Anterior cingulate cortex (tissue), 58 donors: ENCODE results near the gene HSD17B12.
"Not testable (repeated sequence)": the region's sequence is repeated elsewhere in the genome, so short reads cannot be mapped to it uniquely, and the experiment has no call there.

Source experiments
- DNase-seq, 58 donors: peaks; one replicate each; lab custom pipeline; 2025; lab: John Stamatoyannopoulos, UW

HSD17B12 gene

DNA sequence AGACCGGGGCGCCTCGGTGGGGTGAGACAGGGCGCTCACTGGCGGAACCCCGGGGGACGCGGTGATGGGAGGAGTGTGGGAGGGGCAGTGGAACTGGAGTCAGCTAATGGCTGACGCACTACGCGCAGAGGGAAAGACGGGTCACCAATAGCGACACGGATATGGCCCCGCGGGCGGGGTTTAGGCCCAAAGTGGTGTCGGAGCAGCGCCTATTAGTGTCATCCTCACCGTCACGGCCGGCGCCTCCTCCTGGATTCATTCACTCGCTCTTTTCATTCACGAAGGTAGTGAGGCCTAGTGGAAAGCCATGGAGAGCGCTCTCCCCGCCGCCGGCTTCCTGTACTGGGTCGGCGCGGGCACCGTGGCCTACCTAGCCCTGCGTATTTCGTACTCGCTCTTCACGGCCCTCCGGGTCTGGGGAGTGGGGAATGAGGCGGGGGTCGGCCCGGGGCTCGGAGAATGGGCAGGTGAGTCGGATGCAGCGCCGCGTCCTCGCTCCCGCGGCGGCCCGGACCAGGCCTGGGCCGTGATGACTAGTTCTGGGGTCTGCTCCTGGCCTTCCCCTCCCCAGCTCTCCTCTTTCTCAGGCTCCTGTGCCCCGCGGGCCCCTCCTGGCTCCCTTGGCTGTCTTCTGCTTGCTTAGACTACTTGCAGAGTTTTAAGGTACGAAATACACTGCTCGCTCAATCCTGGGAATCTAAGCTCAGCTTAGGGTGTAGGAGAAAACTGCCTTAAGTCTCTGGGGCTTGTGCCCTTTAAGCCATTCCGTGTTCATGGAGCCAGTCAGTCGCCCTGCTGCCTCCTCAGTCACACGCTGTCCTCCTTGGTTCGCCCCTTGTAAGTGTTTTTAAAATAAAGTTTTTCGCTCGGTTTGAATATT, at the start of gene HSD17B12:
Gene HSD17B12, plus strand, starts transcription at position 218 of the 880 bp plus-strand sequence. Its CDS starts 90 bp downstream, at position 308.
- peak; percentile 90 to 100 (median 99) for DNase-seq

DNA sequence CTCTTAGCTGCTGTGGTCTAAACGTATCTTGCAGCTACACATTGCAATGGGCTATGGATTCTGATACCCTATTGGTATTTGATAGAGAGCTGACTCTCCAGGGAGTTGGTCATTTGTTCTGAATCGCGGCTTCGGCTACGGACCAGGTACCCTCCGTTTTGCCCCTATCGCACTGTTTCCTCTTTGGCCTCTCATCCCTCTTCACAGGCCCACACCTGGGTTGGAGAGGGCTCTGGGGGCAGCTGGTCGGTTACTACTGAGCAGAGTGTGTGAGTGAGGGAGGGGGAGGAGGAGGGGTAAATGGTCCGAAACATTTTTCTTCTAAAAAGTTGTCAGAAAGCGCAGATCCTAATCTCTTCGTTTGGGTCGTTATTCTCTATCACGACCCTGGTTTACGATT, 48.8 kb upstream of the HSD17B12 start:
- DNase-seq: no peak

DNA sequence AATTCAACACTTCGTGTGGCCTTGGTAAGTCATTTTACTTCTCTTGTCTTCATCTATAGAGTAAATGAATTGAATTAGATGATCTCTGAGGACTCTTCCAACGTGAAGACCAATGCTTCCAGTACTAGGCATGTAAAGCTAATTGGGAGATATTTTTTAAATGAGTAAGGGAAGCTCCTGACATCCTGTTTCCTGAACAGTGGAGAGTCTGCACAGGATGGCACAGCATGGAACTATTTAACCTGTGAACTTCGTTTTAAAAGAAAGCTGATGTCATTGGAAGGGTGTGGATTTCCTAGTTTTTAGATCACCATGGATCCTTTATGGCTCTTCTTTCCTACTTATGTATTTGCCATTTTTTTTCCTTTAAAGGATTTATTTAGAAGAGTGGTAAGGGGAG, 48.4 kb upstream of the HSD17B12 start:
- no peak for DNase-seq

DNA sequence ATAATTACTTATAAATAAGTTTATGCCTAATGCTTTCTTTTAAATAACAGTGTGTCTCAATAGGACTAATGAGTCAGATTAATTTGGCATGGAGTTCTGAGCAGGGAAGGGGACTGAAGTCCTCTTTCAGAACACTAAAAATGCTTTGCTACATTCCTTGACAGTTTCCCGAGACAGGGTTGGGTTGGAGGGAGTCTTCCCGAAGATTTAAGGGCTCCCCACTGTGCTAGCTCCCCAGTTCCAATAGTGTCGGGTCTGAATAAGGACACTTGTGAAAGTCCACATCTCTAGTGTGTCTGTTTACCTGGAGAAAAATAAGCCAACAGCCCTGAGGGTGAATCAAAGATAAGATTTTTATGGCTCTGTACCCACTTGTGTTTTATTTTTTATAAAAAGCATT, 41.8 kb upstream of the HSD17B12 start:
- DNase-seq: no peak

DNA sequence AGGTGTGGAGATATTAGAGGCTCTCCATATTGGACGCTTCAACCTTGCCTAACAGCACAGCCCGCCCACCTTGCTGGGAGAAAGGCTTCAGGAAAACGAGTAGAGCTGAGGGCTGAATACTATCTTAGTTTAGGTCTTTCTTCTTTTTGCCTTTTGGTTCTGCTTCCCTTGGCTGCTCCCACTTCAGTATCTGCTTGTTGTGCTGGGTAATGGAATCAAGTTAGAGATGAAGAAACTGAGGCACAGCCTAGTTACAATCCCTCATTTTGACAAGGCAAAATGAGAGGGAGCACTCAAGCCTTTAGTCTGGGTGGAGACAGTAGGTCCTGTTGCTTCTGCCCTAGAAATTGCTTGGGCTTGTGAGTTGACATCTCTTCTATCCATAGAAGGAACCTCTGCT, 41.3 kb upstream of the HSD17B12 start:
- no peak for DNase-seq

DNA sequence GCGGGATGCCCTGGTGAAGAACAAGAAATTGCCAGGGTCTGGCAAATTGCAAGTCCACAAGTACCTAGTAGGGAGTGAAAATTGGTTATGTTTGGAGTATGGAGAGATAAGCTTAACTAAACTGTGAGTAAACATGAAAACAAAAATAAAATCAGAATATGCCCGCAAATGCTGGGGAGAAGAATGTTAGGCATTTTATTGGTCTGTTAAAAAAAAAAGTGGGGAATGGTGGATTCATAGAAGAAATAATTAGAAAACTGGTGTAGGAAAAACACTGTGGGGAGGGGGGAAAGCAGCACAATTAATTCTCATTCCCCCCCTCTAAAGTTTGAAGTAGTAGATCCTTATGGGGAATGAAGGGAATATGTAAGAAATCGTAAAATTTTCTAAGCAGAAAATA, 40.6 kb upstream of the HSD17B12 start:
- no peak for DNase-seq

DNA sequence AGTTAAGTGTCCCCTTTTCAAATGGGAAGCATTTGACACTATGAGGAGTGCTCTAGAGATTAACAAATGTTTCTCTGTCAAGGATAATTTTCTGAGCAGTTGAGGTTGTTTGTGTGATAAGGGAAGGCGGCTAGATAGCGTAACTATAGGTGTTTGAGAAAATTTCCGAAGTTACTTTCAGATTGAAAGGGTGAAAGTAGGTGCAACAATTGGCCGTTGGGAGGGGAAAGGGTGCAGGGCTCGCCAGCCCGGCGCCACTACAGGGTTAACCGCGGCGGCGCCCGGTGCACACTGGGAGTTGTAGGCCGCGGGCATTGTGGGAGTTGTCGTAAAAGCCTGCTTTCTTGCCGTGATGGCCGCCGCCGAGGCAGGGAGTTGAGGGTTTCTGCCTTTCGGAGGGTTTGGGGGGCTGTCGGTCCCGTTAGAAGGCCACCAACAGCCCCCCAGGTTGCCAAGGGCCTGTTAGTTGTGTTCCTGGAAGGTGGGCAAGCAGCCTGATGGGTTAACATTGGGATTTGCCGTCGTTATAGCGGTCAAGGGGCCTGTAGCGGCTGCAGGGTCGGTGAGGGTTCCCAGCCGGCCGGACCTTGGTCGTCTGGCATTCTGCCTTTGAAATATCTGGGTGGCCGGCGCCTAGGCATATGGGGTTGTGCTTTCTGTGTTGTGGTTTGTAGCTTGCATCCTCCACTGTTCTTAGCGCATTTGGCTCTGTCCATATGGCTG, 36.5 kb upstream of the HSD17B12 start:
- peak; percentile 38 to 90 (median 80) for DNase-seq

DNA sequence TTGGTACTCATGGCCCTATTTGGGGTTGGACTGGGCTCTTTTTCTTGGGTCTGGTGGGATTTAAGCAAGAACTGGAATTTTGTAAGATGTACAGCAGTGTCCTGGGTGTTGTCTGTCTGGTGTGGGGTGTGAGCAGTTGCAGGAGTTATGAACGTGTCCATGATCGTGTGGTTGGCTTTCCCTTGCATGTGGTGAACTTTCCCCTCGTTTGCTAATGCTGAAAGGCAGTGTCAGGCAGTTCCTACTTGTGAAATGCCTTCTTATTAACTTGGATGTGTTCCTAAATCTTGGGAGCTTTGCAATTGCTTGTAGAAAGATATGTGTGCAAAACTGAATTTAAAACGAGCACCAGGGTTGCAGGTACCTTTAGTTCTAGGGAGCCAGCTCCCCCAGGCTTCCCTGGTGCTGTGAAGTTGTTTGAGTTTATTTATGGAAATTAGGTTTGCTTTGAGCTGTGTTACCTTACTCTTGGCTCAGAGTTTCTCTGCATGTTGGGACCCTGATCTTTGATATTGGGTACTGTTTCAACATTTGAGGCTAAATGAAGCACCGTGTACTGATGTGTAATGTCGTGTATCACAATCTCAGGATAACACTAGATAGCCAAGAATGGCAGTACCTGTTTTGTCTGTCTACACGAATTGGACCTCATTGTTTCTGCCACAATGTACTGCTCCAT, 35.8 kb upstream of the HSD17B12 start:
- DNase-seq: no peak

DNA sequence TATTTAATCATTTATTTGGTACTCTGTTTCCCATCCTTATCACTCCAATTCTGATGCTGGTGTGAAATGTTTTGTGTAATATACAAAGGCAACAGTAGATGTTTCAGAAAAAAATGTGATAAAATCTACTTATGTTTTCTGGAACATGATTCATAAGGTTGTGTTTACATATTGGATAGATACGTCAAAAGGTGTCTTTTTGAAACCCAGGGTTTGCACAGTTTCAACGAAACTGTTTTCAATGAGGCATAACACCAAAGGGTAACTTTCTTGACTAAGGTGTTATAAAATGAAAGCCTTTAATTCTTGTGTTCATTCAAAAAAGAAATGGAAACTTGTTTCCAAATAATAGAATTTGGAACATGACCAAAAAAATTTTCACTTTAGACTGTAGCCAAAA, 33.8 kb upstream of the HSD17B12 start:
- no peak for DNase-seq

DNA sequence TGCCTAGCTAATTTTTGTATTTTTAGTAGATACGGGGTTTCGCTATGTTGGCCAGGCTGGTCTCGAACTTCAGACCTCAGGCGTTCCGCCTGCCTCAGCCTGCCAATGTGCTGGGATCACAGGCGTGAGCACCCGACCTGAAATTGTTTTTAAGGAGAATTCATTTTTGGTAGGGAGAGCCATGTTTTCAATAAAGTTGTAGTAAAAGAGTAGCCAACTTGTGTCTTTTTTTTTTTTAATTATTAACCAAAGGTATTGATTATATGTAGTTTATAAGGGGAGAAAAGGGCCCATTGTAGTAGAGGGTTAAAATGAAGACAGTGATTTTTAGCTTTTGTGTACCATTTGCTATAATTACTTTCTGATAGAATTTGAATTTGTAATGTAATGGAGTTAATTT, 31.6 kb upstream of the HSD17B12 start:
- DNase-seq: no peak

DNA sequence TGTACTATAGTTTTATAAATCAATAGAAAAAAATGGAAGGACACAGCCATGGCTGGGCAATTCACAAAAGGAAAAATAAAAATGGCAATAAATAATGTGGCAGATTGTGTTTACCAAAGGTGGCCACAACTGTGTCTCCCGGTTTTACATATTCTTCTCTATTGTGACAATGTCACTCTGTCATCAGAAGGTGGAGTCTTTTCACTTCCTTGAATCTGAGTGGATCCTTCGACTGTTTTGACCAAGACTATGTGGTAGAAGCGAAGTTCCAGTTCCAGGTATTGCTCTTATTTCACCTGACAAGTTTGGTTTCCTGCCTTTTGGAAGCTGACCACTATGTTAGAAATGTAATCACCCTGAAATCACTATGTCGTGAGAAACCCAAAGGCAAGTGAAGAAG, 31.0 kb upstream of the HSD17B12 start:
- no peak for DNase-seq

DNA sequence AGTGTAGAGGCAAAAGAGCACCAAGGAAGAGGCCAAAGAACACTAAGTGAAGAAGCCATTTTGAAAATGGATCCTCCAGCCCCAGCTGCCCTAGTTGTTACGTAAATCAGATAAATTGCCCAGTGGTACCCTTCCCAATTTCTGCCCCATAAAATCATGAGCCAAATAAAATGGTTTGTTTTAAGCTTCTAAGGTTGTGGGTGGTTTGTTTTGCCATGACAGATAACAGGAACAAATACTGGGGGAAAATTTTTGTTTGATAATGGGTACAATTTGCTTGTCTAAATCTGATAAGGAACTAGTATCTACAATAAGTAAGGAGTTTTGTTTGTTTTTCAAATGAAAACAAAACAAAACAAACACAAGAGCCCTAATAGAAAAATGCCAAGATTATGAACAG, 30.6 kb upstream of the HSD17B12 start:
- DNase-seq: no peak

DNA sequence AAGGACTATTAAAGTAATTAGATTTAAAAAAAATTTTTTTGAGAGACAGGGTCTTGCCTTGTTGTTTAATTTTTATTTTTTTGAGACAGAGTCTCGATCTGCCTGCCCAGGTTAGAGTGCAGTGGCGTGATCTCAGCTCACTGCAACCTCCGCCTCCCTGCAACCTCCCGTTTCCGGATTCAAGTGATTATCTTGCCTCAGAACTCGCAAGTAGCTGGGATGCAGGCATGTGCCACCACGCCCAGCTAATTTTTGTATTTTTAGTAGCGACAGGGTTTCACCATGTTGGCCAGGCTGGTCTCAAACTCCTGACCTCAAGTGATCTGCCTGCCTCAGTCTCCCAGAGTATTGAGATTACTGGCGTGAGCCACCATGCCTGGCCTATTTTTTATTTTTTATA, 17.5 kb upstream of the HSD17B12 start:
- not testable (repeated sequence) for DNase-seq

DNA sequence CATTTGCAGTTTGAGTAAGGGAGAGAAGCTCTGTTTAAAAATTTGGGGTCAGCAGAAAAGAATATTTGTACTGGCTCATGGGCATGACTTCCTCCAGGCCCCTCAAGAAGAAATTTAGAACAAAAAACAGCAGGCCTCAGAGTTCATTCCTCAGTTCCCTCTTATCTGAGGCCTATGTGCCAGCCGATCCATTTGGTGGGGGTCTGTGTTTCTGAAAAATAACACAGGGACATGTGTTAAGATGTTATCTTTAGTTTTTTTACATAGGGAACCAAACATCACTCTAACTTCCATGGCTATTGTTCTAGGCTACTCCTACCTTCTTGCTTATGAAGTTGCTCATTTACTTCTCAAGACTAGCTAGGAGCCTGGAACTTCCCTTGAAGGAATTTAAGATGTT, 16.2 kb upstream of the HSD17B12 start:
- DNase-seq: no peak

DNA sequence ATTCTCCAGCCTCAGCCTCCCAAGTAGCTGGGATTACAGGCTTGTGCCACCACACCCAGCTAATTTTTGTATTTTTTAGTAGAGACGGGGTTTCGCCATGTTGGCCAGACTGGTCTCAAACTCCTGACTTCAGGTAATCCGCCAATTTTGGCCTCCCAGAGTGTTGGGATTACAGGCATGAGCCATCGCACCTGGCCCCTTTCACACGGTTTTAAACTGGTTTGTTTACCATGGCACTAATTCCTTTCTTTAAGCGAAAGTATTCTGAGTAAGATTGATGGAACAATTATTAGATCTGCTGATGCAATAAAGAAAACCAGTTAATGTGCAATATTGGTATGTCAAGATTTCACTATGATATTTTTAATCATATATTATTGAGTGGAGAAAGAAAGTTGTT, 9.3 kb upstream of the HSD17B12 start:
- not testable (repeated sequence) for DNase-seq

DNA sequence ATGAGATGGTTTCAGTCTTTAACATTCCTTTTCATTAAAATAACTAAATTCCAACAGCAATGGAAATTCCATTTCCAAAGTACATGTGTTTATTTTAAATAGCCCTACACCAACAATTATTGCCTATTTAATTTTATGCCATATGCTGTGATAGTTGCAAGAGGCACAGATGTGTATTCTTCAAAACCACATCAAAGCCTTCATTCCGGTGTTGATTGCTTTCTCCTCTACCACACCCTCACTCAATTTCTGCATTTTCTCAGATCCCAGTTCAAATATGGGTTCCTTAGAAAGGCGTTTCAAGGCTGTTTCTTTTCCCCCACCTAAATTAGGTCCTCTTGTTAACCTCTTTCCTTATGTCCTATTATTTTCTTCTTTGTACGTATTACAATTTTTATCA, 6.0 kb upstream of the HSD17B12 start:
- DNase-seq: no peak

DNA sequence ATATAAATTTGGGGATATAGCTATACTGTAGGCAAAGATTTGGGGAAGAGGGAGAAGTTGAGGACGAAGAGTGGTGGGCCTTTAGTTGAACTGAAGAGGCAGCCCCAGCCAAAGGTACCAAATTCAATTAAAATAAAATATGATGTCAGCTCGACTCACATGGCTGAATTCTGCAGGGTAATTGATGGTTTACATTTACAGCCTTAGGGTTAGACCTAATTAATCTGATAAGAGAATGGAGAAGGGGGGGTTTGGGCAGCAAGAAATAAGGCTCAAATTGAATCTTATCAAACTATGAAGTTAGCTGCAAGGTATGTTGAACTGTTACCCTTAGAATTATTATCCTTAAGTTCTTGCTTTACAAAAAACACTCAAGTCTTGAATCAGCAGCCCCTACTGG, 3.6 kb upstream of the HSD17B12 start:
- DNase-seq: no peak

DNA sequence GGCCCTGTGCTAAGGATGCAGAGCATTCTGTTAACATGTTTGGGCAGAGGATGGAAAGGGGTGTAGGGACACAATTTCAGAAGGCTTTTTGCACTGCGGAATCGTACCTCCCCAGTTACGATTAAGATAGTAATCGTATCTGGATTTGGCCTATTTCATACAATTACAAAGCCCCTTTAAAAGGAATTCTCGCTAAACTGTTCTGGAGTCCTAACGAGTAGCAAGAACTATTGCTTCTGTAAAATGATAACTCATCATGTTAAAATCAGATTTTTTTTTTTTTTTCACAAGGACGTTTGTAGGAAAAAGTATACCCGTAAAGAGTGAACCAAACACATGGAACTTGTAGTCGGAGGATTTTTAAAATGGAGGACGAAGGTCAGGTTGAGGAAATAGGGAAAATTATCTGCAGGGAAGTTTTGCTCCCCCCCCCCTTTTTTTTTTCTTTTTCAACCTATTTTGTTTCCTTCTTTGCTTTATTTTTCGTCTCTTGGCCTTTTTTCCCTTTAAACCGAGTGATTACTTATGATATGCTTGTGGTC, 934 bp downstream of the HSD17B12 start:
- DNase-seq: no peak

DNA sequence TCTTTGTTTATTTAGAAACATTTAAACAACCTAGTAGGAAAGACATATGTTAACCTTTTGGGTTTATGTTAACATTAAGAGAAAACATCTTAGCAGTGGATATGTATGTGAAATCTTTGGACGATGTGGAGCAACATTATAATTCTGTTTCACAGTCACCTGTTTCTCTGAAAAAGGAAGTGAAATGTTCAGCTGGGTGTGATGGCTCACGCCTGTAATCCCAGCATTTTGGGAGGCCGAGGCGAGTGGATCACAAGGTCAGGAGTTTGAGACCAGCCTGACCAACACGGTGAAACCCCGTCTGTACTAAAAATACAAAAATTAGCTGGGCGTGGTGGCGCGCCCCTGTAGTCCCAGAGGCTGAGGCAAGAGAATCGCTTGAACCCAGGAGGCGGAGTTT, 1.5 kb downstream of the HSD17B12 start:
- not testable (repeated sequence) for DNase-seq

DNA sequence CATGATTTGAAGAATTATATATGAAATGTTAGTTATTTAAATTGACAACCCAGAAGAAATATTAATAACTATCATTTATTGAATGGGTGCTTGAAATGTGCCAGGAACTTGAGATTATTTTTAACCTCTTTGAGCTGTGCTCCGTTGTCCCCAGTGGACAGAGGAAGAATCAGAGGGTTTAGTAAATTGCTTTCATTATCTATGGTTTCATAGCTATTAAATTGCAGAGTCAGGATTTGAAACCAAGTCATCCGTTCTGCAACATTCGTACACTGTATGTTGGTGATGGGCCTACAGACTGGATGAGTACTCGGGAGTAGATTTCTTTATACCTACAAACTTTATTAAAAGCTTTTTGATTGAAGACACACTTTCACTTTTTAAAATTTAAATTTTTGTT, 4.9 kb downstream of the HSD17B12 start:
- DNase-seq: no peak

DNA sequence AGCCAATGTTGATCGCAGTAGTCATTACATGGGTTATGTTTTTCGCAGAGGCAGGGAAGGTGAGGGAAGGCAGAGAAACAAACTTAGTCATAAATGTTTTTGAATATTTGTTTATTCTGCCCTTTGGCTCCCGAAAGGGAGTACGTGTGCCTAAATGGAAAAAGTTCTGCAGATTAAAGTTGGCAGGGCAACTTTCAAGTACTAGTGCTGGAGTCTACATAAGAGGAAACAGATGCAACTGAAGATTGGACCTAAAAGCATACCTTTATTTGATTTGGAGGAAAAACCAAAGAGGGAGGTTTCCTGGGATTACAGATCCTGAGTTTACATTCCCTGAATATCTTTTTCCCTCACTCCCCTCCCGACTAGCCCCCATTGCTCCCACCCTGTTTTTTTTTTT, 5.7 kb downstream of the HSD17B12 start:
- DNase-seq: no peak
